GM19438 (cell line): ENCODE measurements around the gene ATP1A1.

ENCODE experiments used
- ATAC-seq: cut with Tn5 transposase; IDR thresholded peaks from one replicate; pipeline ENCODE4 v1.9.1; 2021; ENCODE audit warnings: low read depth; ENCODE audit not compliant: unreplicated experiment

The ATP1A1 gene

GRCh38 chr1:116388122-116388521, 15.1 kb downstream of the ATP1A1 start:
- no peak for ATAC-seq

GRCh38 chr1:116389013-116389412, 16.0 kb downstream of the ATP1A1 start:
- no peak for ATAC-seq

GRCh38 chr1:116389686-116390085, 16.6 kb downstream of the ATP1A1 start:
- no peak for ATAC-seq

GRCh38 chr1:116390195-116390594, 17.2 kb downstream of the ATP1A1 start:
- peak; percentile 80 for ATAC-seq

GRCh38 chr1:116391185-116391584, 18.1 kb downstream of the ATP1A1 start:
- ATAC-seq, result no peak

- no peak for ATAC-seq
These were observed 19.8 kb downstream of the ATP1A1 start for GRCh38 chr1:116392717-116393404.

- ATAC-seq, result no peak
These were observed 20.7 kb downstream of the ATP1A1 start for GRCh38 chr1:116393792-116394191.

- no peak for ATAC-seq
These were observed 21.2 kb downstream of the ATP1A1 start for GRCh38 chr1:116394270-116394669.

GRCh38 chr1:116396769-116397168, 23.7 kb downstream of the ATP1A1 start:
- no peak for ATAC-seq

GRCh38 chr1:116397728-116398127, 24.7 kb downstream of the ATP1A1 start:
- no peak for ATAC-seq

GRCh38 chr1:116400780-116401179, 27.7 kb downstream of the ATP1A1 start:
- ATAC-seq, result no peak

- ATAC-seq, result no peak
These were observed 28.7 kb downstream of the ATP1A1 start for GRCh38 chr1:116401646-116402176.

- ATAC-seq, result no peak
These were observed 29.3 kb downstream of the ATP1A1 start for GRCh38 chr1:116402333-116402732.

GRCh38 chr1:116403496-116404136, 30.6 kb downstream of the ATP1A1 start:
- ATAC-seq, result no peak

GRCh38 chr1:116404699-116405098, 31.7 kb downstream of the ATP1A1 start:
- ATAC-seq, result no peak

- no peak for ATAC-seq
These were observed 32.4 kb downstream of the ATP1A1 start for GRCh38 chr1:116405241-116406135.

GRCh38 chr1:116407033-116407432, 34.0 kb downstream of the ATP1A1 start:
- ATAC-seq, result no peak

- no peak for ATAC-seq
These were observed 35.1 kb downstream of the ATP1A1 start for GRCh38 chr1:116408193-116408592.

GRCh38 chr1:116408803-116409720, 36.0 kb downstream of the ATP1A1 start:
- no peak for ATAC-seq

GRCh38 chr1:116409751-116410191, 36.7 kb downstream of the ATP1A1 start:
- ATAC-seq, result no peak
